Mesenchymal stem cell (in vitro differentiated cells and primary cell): Measurements from ENCODE around the gene OOSP1. TPM values are rescaled to one million over a fixed set of nuclear protein-coding genes. Genes with fewer than 3 reads are reported as not detected.

ENCODE experiments used
- DNase-seq: peaks from one replicate; pipeline ENCODE4 v3.0.0-alpha.2; 2013
- H2AFZ ChIP-seq: one replicate; pipeline ENCODE4 v1.6.1; 2013; ENCODE audit warnings: low read depth, mild to moderate bottlenecking, control low read depth, inconsistent platforms, low read length, moderate library complexity
- H2AK5ac ChIP-seq: 2 replicates; pipeline ENCODE4 v1.6.1; 2013; ENCODE audit warnings: low read length, moderate library complexity, mild to moderate bottlenecking, inconsistent platforms; ENCODE audit not compliant: severe bottlenecking
- H2BK120ac ChIP-seq: one replicate; pipeline ENCODE4 v1.6.1; 2013; ENCODE audit warnings: low read depth, mild to moderate bottlenecking, inconsistent platforms, low read length, moderate library complexity
- H2BK12ac ChIP-seq, 2 experiments: one replicate each; pipeline ENCODE4 v1.6.1; 2013; ENCODE audit warnings: inconsistent platforms in 2 of 2, low read length in 2 of 2, mild to moderate bottlenecking in 2 of 2, moderate library complexity in 2 of 2, control low read depth in 1 of 2
- H2BK15ac ChIP-seq: one replicate; pipeline ENCODE4 v1.6.1; 2013; ENCODE audit warnings: mild to moderate bottlenecking, low read depth, inconsistent platforms; ENCODE audit not compliant: poor library complexity, severe bottlenecking
- H2BK5ac ChIP-seq: 2 replicates; pipeline ENCODE4 v1.6.1; 2013; ENCODE audit warnings: low read depth, mild to moderate bottlenecking, low read length, control low read depth, inconsistent platforms; ENCODE audit not compliant: poor library complexity, severe bottlenecking
- H3K14ac ChIP-seq, 2 experiments: one replicate each; pipeline ENCODE4 v1.6.1; 2013; ENCODE audit warnings: inconsistent platforms in 2 of 2, low read length in 2 of 2, control low read depth in 1 of 2, mild to moderate bottlenecking in 1 of 2, moderate library complexity in 1 of 2
- H3K18ac ChIP-seq, 2 experiments: one replicate each; pipeline ENCODE4 v1.6.1; 2013; ENCODE audit warnings: inconsistent platforms in 2 of 2, low read length in 2 of 2, control low read depth in 1 of 2, low read depth in 1 of 2, mild to moderate bottlenecking in 1 of 2
- H3K23ac ChIP-seq, 2 experiments: one replicate each; pipeline ENCODE4 v1.6.1; 2013; ENCODE audit warnings: inconsistent platforms in 2 of 2, low read length in 2 of 2, mild to moderate bottlenecking in 2 of 2, moderate library complexity in 2 of 2, control low read depth in 1 of 2
- H3K27ac ChIP-seq: 2 replicates; pipeline ENCODE4 v1.5.1; 2013; ENCODE audit warnings: mild to moderate bottlenecking, moderate library complexity, low read length, control low read depth, inconsistent platforms; ENCODE audit not compliant: poor library complexity, severe bottlenecking
- H3K27me3 ChIP-seq, 2 experiments: 2 replicates each; pipeline versions ENCODE4 v1.6.1 to v1.7.0; 2013; ENCODE audit warnings: low read length in 2 of 2, mild to moderate bottlenecking in 2 of 2, moderate library complexity in 2 of 2, control low read depth in 1 of 2, inconsistent platforms in 1 of 2; ENCODE audit not compliant: control insufficient read depth in 1 of 2, insufficient read depth in 1 of 2
- H3K36me3 ChIP-seq, 2 experiments: 2 replicates each; pipeline versions ENCODE4 v1.6.1 to v1.7.0; 2013; ENCODE audit warnings: low read length in 2 of 2, control low read depth in 1 of 2, inconsistent platforms in 1 of 2, low read depth in 1 of 2, mild to moderate bottlenecking in 1 of 2; ENCODE audit not compliant: insufficient read depth in 2 of 2, control insufficient read depth in 1 of 2
- H3K4ac ChIP-seq, 2 experiments: one replicate each; pipeline ENCODE4 v1.6.1; 2013; ENCODE audit warnings: inconsistent platforms in 2 of 2, low read length in 2 of 2, mild to moderate bottlenecking in 2 of 2, moderate library complexity in 2 of 2, control low read depth in 1 of 2, low read depth in 1 of 2
- H3K4me1 ChIP-seq: 2 replicates; pipeline ENCODE4 v1.6.1; 2013; ENCODE audit warnings: low read depth, low read length, control low read depth; ENCODE audit not compliant: control insufficient read depth, insufficient read depth
- H3K4me2 ChIP-seq: 2 replicates; pipeline ENCODE4 v1.6.1; 2013; ENCODE audit warnings: low read length, mild to moderate bottlenecking, inconsistent platforms; ENCODE audit not compliant: poor library complexity, severe bottlenecking
- H3K4me3 ChIP-seq, 2 experiments: 2 replicates each; pipeline versions ENCODE4 v1.5.1 to v1.7.0; 2013; ENCODE audit warnings: low read length in 2 of 2, mild to moderate bottlenecking in 2 of 2, control low read depth in 1 of 2, low read depth in 1 of 2; ENCODE audit not compliant: insufficient read depth in 1 of 2
- H3K79me1 ChIP-seq: replicated peaks from 2 replicates; pipeline ENCODE4 v1.6.1; 2013; ENCODE audit warnings: mild to moderate bottlenecking, control low read depth, low read length, inconsistent platforms; ENCODE audit not compliant: poor library complexity, severe bottlenecking
- H3K9ac ChIP-seq: 2 replicates; pipeline ENCODE4 v1.7.0; 2013; ENCODE audit warnings: mild to moderate bottlenecking, low read length, moderate library complexity
- H3K9me3 ChIP-seq: 2 replicates; pipeline ENCODE4 v1.7.0; 2013; ENCODE audit warnings: mild to moderate bottlenecking, low read length; ENCODE audit not compliant: control insufficient read depth
- H4K8ac ChIP-seq: one replicate; pipeline ENCODE4 v1.6.1; 2013; ENCODE audit warnings: inconsistent platforms, mild to moderate bottlenecking, low read length, moderate library complexity
- H4K91ac ChIP-seq: one replicate; pipeline ENCODE4 v1.6.1; 2013; ENCODE audit warnings: mild to moderate bottlenecking, low read length, inconsistent platforms
- WGBS: methylation state at CpG from one replicate; pipeline ENCODE4 v1.1.7; 2013; ENCODE audit warnings: mixed read lengths; 5-methylcytosine and 5-hydroxymethylcytosine counted together
- polyA plus RNA-seq, 2 experiments: library from polyadenylated mRNA; stranded (reverse); fragments of 200-250 nt; gene quantifications; one replicate each; pipeline ENCODE4 v1.2.3, GENCODE V29; 2013

Gene OOSP1
- polyA plus RNA-seq (2013, experiment 1 of 2) = not detected
- polyA plus RNA-seq (2013, experiment 2 of 2) = not detected

GRCh38 chr11:59938132-59938531 lies at the start of gene OOSP1:
OOSP1 (plus strand) TSS chr11:59938432; CDS start chr11:59938455, 23 bp downstream.
- no peak within 1 kb of the TSS for H2BK12ac ChIP-seq
- no peak within 1 kb of the TSS for H4K91ac ChIP-seq
- no peak within 1 kb of the TSS for H2BK120ac ChIP-seq
- no peak for DNase-seq
- H3K27ac ChIP-seq = no peak within 1 kb of the TSS
- H3K4me3 ChIP-seq = no peak within 1 kb of the TSS
- no peak within 1 kb of the TSS for H3K23ac ChIP-seq
- no peaks in the 10 kb centered on the region for H3K9me3 ChIP-seq
- H2AK5ac ChIP-seq = no peak within 1 kb of the TSS
- H3K14ac ChIP-seq = no peak within 1 kb of the TSS
- no peak within 1 kb of the TSS for H4K8ac ChIP-seq
- H3K18ac ChIP-seq = no peak within 1 kb of the TSS
- H3K4me2 ChIP-seq = no peak within 1 kb of the TSS
- no peak within 1 kb of the TSS for H3K9ac ChIP-seq
- H3K4ac ChIP-seq = no peak within 1 kb of the TSS
- no peaks in the 10 kb centered on the region for H3K79me1 ChIP-seq
- no peaks in the 10 kb centered on the region for H3K4me1 ChIP-seq
- H2BK5ac ChIP-seq = no peak within 1 kb of the TSS
- no peaks in the 10 kb centered on the region for H3K27me3 ChIP-seq
- no peak within 1 kb of the TSS for H2AFZ ChIP-seq
- H2BK15ac ChIP-seq = no peak within 1 kb of the TSS
- WGBS = 82% methylated on average over 1 of the region's 2 CpGs
- no peaks in the 10 kb centered on the region for H3K36me3 ChIP-seq

- DNase-seq = peak; percentile 67
- no peak overlapping the region for H2AK5ac ChIP-seq
- H4K8ac ChIP-seq = no peak overlapping the region
- no peaks in the 10 kb centered on the region for H3K36me3 ChIP-seq
- 26% methylated on average over 4 of the region's 4 CpGs for WGBS
- H3K4ac ChIP-seq = no peak overlapping the region
- no peak overlapping the region for H3K4me3 ChIP-seq
- peaks cover 21% of the 10 kb centered on the region for H3K9me3 ChIP-seq
- H2BK5ac ChIP-seq = no peak overlapping the region
- no peak overlapping the region for H2AFZ ChIP-seq
- H3K4me2 ChIP-seq = no peak overlapping the region
- no peak overlapping the region for H2BK120ac ChIP-seq
- H3K14ac ChIP-seq = no peak overlapping the region
- no peaks in the 10 kb centered on the region for H3K27me3 ChIP-seq
- H3K4me1 ChIP-seq = no peaks in the 10 kb centered on the region
- H2BK12ac ChIP-seq = no peak overlapping the region
- H3K23ac ChIP-seq = peak overlapping the region in 1 of 2 experiments; percentile 5
- H2BK15ac ChIP-seq = no peak overlapping the region
- H4K91ac ChIP-seq = no peak overlapping the region
- H3K18ac ChIP-seq = no peak overlapping the region
- no peaks in the 10 kb centered on the region for H3K79me1 ChIP-seq
- no peak overlapping the region for H3K9ac ChIP-seq
- H3K27ac ChIP-seq = no peak overlapping the region
Measured at GRCh38 chr11:59891781-59892181, 46.5 kb upstream of the OOSP1 start.

DNA sequence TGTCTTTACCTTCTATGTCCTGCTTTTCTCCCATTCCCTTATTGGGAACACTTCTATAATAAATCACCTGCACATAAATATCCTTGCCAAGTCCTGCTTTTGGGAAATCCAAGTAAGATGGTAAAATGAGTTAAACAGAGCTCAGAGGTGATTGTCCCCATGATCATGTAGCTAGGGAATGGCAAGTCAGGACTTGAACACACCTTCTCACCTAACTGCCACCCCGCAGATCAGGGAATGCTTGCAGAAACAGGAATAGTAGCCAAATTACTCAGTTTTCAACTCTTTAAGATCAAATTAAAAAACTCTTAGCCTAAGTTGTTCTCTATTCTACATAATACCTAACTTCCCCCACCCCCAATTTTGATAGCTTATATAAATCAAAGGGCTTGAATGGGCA lies 43.6 kb upstream of the OOSP1 start:
- Histone ChIP-seq H3K14ac (no peak overlapping the region), H3K4me3 (no peak overlapping the region), H2AFZ (no peak overlapping the region), H3K4me2 (no peak overlapping the region), H3K18ac (no peak overlapping the region), H3K4me1 (peaks cover under 1% of the 10 kb centered on the region), H4K91ac (no peak overlapping the region), H2BK5ac (no peak overlapping the region), H2BK120ac (no peak overlapping the region), H2BK15ac (no peak overlapping the region), H3K9ac (no peak overlapping the region), H3K23ac (no peak overlapping the region), H3K27ac (no peak overlapping the region), H3K4ac (no peak overlapping the region), H3K36me3 (no peaks in the 10 kb centered on the region), H4K8ac (no peak overlapping the region), H2AK5ac (no peak overlapping the region), H2BK12ac (no peak overlapping the region), H3K79me1 (no peaks in the 10 kb centered on the region), H3K27me3 (no peaks in the 10 kb centered on the region), H3K9me3 (peaks cover 11% of the 10 kb centered on the region)
- WGBS = 100% methylated on average over 1 of the region's 1 CpG
- no peak for DNase-seq

DNA sequence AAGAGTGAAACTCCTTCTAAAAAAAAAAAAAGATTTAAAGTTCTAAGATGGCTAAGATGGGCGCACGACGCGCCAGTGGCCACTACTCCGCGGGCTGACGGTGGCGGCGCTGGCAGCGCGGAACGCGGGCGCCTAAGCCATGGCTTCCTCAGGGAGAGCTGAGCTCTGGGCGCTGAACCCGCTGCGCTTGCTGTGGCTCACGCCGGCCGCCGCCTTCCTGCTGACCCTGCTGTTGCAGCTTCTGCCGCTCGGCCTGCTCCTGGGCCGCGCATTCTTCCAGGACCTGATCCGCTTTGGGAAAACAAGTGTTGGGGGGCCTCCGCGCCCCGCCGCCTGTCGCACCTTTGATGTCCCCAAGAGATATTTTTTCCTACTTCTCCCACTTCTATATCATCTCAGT lies 40.2 kb upstream of the OOSP1 start:
- H3K4me1 ChIP-seq = peaks cover 2% of the 10 kb centered on the region
- no peak overlapping the region for H3K4ac ChIP-seq
- H3K79me1 ChIP-seq = no peaks in the 10 kb centered on the region
- H3K4me3 ChIP-seq = no peak overlapping the region
- no peaks in the 10 kb centered on the region for H3K27me3 ChIP-seq
- H3K9me3 ChIP-seq = peaks cover 8% of the 10 kb centered on the region
- no peak for DNase-seq
- H3K27ac ChIP-seq = no peak overlapping the region
- no peak overlapping the region for H2BK15ac ChIP-seq
- no peak overlapping the region for H3K9ac ChIP-seq
- H3K23ac ChIP-seq = no peak overlapping the region
- H2BK12ac ChIP-seq = no peak overlapping the region
- H4K8ac ChIP-seq = no peak overlapping the region
- no peak overlapping the region for H2BK5ac ChIP-seq
- H2AFZ ChIP-seq = no peak overlapping the region
- H2AK5ac ChIP-seq = no peak overlapping the region
- no peak overlapping the region for H3K18ac ChIP-seq
- no peak overlapping the region for H3K4me2 ChIP-seq
- 97% methylated on average over 31 of the region's 31 CpGs for WGBS
- H4K91ac ChIP-seq = no peak overlapping the region
- no peak overlapping the region for H3K14ac ChIP-seq
- H3K36me3 ChIP-seq = no peaks in the 10 kb centered on the region
- H2BK120ac ChIP-seq = no peak overlapping the region
